HepG2 (cell line): ENCODE measurements around the gene PHYHIPL. TPM values are rescaled to one million over a fixed set of nuclear protein-coding genes. Genes with fewer than 3 reads are reported as not detected.
A peak's percentile ranks its signal among the peaks of the same experiment; 100 is the strongest.

Source experiments
- AKNA ChIP-seq: sonication (generic); formaldehyde crosslinking; IDR thresholded peaks from 2 replicates; pipeline ENCODE4 v1.4.0; 2020; ENCODE audit warnings: missing genetic modification reagents, borderline replicate concordance
- ARID2 ChIP-seq: sonication (generic); formaldehyde crosslinking; IDR thresholded peaks from 2 replicates; pipeline ENCODE4 v1.8.1; 2022; ENCODE audit warnings: mild to moderate bottlenecking, missing genetic modification reagents, borderline replicate concordance
- BRCA1 ChIP-seq: sonication (generic); formaldehyde crosslinking; IDR thresholded peaks from 2 replicates; pipeline ENCODE4 v1.4.0; 2020; ENCODE audit warnings: missing genetic modification reagents
- DNMT3B ChIP-seq: conservative IDR thresholded peaks from 2 replicates; pipeline ENCODE4 v1.6.1; 2016; ENCODE audit warnings: missing biosample characterization, control low read depth
- NR2C2 ChIP-seq: sonication (generic); formaldehyde crosslinking; IDR thresholded peaks from 2 replicates; pipeline ENCODE4 v1.4.0; 2020; ENCODE audit warnings: missing genetic modification reagents, mild to moderate bottlenecking, moderate library complexity, borderline replicate concordance
- PLRG1 ChIP-seq: fragments of 450-650 bp; conservative IDR thresholded peaks from 2 replicates; pipeline ENCODE4 v1.6.1; 2016
- TMF1 ChIP-seq: sonication (generic); formaldehyde crosslinking; IDR thresholded peaks from 2 replicates; pipeline ENCODE4 v1.8.1; 2022; ENCODE audit warnings: low read depth, missing genetic modification reagents
- ZIK1 ChIP-seq: sonication (generic); formaldehyde crosslinking; IDR thresholded peaks from 2 replicates; pipeline ENCODE4 v1.5.0; 2020; ENCODE audit warnings: mild to moderate bottlenecking, low read depth, missing genetic modification reagents, borderline replicate concordance
- ZNF326 ChIP-seq: sonication (generic); formaldehyde crosslinking; IDR thresholded peaks from 2 replicates; pipeline ENCODE4 v1.4.0; 2020; ENCODE audit warnings: missing genetic modification reagents, borderline replicate concordance
- ZNF619 ChIP-seq: sonication (generic); formaldehyde crosslinking; IDR thresholded peaks from 2 replicates; pipeline ENCODE4 v1.4.0; 2020; ENCODE audit warnings: mild to moderate bottlenecking, missing genetic modification reagents
- ZNF75D ChIP-seq: sonication (generic); formaldehyde crosslinking; IDR thresholded peaks from 2 replicates; pipeline ENCODE4 v1.8.1; 2023; ENCODE audit warnings: missing genetic modification reagents, mild to moderate bottlenecking, borderline replicate concordance
- ZNF878 ChIP-seq: sonication (generic); formaldehyde crosslinking; IDR thresholded peaks from 2 replicates; pipeline ENCODE4 v1.8.1; 2023; ENCODE audit warnings: mild to moderate bottlenecking, missing genetic modification reagents, moderate library complexity
- ZXDC ChIP-seq: sonication (generic); formaldehyde crosslinking; IDR thresholded peaks from 2 replicates; pipeline ENCODE4 v1.5.0; 2020; ENCODE audit warnings: mild to moderate bottlenecking, missing genetic modification reagents
- polyA plus RNA-seq, 8 experiments: library from polyadenylated mRNA; depleted of rRNA in 3 of 8; stranded (reverse) in 7 of 8; unstranded in 1 of 8; fragments of >200 nt; fragmentation: Illumina TruSeq in 4 of 8; extraction: Trizol in 4 of 8; gene quantifications; 2 replicates each; pipeline versions ENCODE4 v1.2.1 to v1.2.3, GENCODE V29; 2011 to 2016; ENCODE audit warnings: low read depth in 4 of 8, missing spikeins in 1 of 8, mixed read lengths in 1 of 8; ENCODE audit not compliant: insufficient read depth in 1 of 8
- total RNA-seq, 5 experiments: library from RNA; depleted of rRNA; stranded (reverse); fragments of >200 nt; fragmentation: Illumina TruSeq; extraction: Trizol; gene quantifications; 2 replicates each; pipeline ENCODE4 v1.2.3, GENCODE V29; 2016; ENCODE audit warnings: low read depth in 1 of 5
- TF ChIP-seq, protein P1 (sequence below): IDR thresholded peaks from 2 replicates; pipeline ENCODE4 v1.6.1; 2016; ENCODE audit warnings: missing compliant biosample characterization, missing genetic modification reagents, borderline replicate concordance
- TF ChIP-seq, protein P2 (sequence below), 2 experiments: sonication (generic) in 1 of 2; formaldehyde crosslinking in 1 of 2; IDR thresholded peaks; 2 replicates each; pipeline versions ENCODE4 v1.4.0 to v1.6.1; 2016 to 2020; ENCODE audit warnings: borderline replicate concordance in 1 of 2, low read depth in 1 of 2, mild to moderate bottlenecking in 1 of 2, missing genetic modification reagents in 1 of 2

Gene PHYHIPL
- total and polyA plus RNA-seq, 2 of the 13 experiments (the other 11 are each of a cell fraction or from before 2014, with no cell fraction given), result 40.6 to 78.5 TPM

GRCh38 chr10:59175538-59176240, 754 bp upstream of the PHYHIPL start (continued):
- TF ChIP-seq ZIK1 (CRISPR knock-in tag) (no peak), ZNF878 (CRISPR knock-in tag) (peak; percentile 74; the same call in 1 of the 2 replicates), ZNF326 (CRISPR knock-in tag) (no peak), BRCA1 (CRISPR knock-in tag) (no peak), TMF1 (CRISPR knock-in tag) (peak; percentile 39; the same call in 1 of the 2 replicates), NR2C2 (CRISPR knock-in tag) (peak; percentile 28), ZXDC (0 out of 2 replicates have a peak, but pooled peaks have one; percentile 9), DNMT3B (0 out of 2 replicates have a peak, but pooled peaks have one; percentile 41), ZNF75D (CRISPR knock-in tag) (0 out of 2 replicates have a peak, but pooled peaks have one; percentile 12), ARID2 (CRISPR knock-in tag) (no peak), ZNF619 (CRISPR knock-in tag) (0 out of 2 replicates have a peak, but pooled peaks have one; percentile 21), PLRG1 (no peak), AKNA (CRISPR knock-in tag) (no peak)
- TF ChIP-seq, protein P1, sequence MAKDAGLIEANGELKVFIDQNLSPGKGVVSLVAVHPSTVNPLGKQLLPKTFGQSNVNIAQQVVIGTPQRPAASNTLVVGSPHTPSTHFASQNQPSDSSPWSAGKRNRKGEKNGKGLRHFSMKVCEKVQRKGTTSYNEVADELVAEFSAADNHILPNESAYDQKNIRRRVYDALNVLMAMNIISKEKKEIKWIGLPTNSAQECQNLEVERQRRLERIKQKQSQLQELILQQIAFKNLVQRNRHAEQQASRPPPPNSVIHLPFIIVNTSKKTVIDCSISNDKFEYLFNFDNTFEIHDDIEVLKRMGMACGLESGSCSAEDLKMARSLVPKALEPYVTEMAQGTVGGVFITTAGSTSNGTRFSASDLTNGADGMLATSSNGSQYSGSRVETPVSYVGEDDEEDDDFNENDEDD (CRISPR knock-in tag), result no peak
- TF ChIP-seq, protein P2, sequence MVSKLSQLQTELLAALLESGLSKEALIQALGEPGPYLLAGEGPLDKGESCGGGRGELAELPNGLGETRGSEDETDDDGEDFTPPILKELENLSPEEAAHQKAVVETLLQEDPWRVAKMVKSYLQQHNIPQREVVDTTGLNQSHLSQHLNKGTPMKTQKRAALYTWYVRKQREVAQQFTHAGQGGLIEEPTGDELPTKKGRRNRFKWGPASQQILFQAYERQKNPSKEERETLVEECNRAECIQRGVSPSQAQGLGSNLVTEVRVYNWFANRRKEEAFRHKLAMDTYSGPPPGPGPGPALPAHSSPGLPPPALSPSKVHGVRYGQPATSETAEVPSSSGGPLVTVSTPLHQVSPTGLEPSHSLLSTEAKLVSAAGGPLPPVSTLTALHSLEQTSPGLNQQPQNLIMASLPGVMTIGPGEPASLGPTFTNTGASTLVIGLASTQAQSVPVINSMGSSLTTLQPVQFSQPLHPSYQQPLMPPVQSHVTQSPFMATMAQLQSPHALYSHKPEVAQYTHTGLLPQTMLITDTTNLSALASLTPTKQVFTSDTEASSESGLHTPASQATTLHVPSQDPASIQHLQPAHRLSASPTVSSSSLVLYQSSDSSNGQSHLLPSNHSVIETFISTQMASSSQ (IDR thresholded peaks at IDR 0.05; ENCODE audit: low read depth), result no peak
- TF ChIP-seq, protein P2 (CRISPR knock-in tag; IDR thresholded peaks at IDR 0.05; ENCODE audit: borderline replicate concordance), result peak; percentile 52; the same call in 1 of the 2 replicates
